Measurements from ENCODE around the gene TREX2.

The TREX2 gene

DNA sequence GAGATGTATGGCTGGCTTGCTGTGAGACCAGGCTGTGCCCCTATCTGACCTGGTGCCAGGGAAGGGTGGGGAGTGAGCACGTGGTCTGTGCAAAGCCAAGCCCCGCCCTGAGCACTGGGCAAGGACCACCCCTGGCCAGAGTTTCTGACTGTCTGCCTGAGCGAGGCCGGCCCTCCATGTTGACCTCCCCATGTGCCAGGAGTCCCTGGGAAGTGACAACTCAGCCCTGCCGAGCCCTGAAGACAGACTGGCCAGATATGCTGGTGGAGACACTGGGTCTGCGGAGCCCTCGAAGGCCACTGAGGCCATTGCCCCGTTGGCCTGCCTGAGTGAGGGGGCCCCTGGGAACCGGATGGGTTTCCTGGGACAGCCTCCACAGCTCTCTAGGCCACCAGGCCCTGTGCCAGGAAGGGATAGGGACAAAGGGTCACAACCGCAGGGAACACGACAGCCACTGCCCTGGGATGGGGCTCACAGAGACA, 41.8 kb upstream of the TREX2 start:
- Histone ChIP-seq H3K27ac (replicated peaks) (no peak overlapping the region), H3K27me3 (ENCODE audit: insufficient read depth, poor library complexity, severe bottlenecking) (no peaks in the 10 kb centered on the region), H3K4me3 (replicated peaks; ENCODE audit: insufficient read depth, low read length) (no peak overlapping the region)
- TF ChIP-seq, protein P1, sequence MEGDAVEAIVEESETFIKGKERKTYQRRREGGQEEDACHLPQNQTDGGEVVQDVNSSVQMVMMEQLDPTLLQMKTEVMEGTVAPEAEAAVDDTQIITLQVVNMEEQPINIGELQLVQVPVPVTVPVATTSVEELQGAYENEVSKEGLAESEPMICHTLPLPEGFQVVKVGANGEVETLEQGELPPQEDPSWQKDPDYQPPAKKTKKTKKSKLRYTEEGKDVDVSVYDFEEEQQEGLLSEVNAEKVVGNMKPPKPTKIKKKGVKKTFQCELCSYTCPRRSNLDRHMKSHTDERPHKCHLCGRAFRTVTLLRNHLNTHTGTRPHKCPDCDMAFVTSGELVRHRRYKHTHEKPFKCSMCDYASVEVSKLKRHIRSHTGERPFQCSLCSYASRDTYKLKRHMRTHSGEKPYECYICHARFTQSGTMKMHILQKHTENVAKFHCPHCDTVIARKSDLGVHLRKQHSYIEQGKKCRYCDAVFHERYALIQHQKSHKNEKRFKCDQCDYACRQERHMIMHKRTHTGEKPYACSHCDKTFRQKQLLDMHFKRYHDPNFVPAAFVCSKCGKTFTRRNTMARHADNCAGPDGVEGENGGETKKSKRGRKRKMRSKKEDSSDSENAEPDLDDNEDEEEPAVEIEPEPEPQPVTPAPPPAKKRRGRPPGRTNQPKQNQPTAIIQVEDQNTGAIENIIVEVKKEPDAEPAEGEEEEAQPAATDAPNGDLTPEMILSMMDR (IDR thresholded peaks at IDR 0.05; ENCODE audit: insufficient read depth, low read length): no peak
- TF ChIP-seq POLR2AphosphoS5 (IDR thresholded peaks at IDR 0.05; ENCODE audit: low read depth): no peak
- TF ChIP-seq, protein P2, sequence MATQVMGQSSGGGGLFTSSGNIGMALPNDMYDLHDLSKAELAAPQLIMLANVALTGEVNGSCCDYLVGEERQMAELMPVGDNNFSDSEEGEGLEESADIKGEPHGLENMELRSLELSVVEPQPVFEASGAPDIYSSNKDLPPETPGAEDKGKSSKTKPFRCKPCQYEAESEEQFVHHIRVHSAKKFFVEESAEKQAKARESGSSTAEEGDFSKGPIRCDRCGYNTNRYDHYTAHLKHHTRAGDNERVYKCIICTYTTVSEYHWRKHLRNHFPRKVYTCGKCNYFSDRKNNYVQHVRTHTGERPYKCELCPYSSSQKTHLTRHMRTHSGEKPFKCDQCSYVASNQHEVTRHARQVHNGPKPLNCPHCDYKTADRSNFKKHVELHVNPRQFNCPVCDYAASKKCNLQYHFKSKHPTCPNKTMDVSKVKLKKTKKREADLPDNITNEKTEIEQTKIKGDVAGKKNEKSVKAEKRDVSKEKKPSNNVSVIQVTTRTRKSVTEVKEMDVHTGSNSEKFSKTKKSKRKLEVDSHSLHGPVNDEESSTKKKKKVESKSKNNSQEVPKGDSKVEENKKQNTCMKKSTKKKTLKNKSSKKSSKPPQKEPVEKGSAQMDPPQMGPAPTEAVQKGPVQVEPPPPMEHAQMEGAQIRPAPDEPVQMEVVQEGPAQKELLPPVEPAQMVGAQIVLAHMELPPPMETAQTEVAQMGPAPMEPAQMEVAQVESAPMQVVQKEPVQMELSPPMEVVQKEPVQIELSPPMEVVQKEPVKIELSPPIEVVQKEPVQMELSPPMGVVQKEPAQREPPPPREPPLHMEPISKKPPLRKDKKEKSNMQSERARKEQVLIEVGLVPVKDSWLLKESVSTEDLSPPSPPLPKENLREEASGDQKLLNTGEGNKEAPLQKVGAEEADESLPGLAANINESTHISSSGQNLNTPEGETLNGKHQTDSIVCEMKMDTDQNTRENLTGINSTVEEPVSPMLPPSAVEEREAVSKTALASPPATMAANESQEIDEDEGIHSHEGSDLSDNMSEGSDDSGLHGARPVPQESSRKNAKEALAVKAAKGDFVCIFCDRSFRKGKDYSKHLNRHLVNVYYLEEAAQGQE (IDR thresholded peaks at IDR 0.05; ENCODE audit: insufficient replicate concordance, low read depth): no peak
- TF ChIP-seq SPI1 (IDR thresholded peaks at IDR 0.05; ENCODE audit: borderline replicate concordance, low read depth): no peak
- TF ChIP-seq GABPA (IDR thresholded peaks at IDR 0.05; ENCODE audit: low read depth): no peak
- DNase-seq (ENCODE audit: low read depth in 1 of 2, low spot score in 1 of 2): no peak

DNA sequence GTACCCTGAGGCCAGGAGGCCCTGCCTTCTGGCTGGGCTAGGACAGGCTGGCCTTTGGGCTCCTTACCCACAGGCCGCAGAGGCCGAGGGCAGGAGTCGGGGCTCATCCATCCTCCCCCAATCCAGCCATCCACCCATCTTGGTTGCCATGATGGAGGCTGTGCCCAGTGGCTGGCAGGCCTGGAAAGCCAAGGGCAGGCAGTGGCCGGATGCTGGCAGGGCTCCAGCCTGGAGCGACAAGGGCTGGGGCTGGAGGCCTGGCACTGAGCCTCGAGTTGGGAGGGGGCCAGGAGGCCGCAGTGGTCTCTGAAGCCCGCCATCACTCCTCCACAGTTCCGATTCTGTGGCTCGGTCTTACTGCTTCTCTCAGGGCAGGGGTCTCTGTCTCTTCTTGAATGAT, 40.3 kb upstream of the TREX2 start:
- TF ChIP-seq, protein P1 (IDR thresholded peaks at IDR 0.05; ENCODE audit: insufficient read depth, low read length): no peak
- TF ChIP-seq POLR2AphosphoS5 (IDR thresholded peaks at IDR 0.05; ENCODE audit: low read depth): no peak
- TF ChIP-seq GABPA (IDR thresholded peaks at IDR 0.05; ENCODE audit: low read depth): no peak
- no peak for TF ChIP-seq SPI1 (IDR thresholded peaks at IDR 0.05; ENCODE audit: borderline replicate concordance, low read depth)
- TF ChIP-seq, protein P2 (IDR thresholded peaks at IDR 0.05; ENCODE audit: insufficient replicate concordance, low read depth): no peak
- no peak for DNase-seq (ENCODE audit: low read depth in 1 of 2, low spot score in 1 of 2)
- H3K27ac ChIP-seq (replicated peaks): no peak overlapping the region
- no peak overlapping the region for H3K4me3 ChIP-seq (replicated peaks; ENCODE audit: insufficient read depth, low read length)
- H3K27me3 ChIP-seq (ENCODE audit: insufficient read depth, poor library complexity, severe bottlenecking): no peaks in the 10 kb centered on the region

DNA sequence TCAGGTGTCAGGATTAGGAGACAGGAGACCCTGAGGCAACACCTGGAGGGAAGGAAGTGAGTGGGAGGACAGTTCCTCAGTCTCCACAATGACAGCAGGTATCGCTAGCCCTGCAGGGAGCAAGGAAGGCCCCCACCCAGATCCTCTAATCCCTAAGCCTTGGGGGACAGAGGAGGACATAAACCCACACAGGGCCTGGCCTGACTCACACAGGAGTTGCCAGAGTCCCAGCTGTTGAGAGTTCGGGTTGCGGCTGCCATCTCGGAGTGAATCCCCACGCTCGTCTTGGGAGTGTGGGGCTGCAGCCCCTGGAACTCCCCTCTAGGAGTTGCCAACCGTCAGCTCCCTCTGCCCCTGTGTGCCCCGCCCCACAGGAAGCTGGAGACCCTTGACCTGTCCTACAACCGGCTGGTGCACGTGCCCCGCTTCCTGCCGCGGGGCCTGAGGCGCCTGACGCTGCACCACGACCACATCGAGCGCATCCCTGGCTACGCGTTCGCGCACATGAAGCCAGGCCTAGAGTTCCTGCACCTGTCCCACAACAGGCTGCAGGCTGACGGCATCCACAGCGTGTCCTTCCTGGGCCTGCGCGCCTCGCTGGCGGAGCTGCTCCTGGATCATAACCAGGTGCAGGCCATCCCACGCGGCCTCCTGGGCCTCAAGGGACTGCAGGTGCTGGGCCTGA, 39.7 kb upstream of the TREX2 start:
- no peak overlapping the region for H3K27ac ChIP-seq (replicated peaks)
- no peak overlapping the region for H3K4me3 ChIP-seq (replicated peaks; ENCODE audit: insufficient read depth, low read length)
- no peak for TF ChIP-seq SPI1 (IDR thresholded peaks at IDR 0.05; ENCODE audit: borderline replicate concordance, low read depth)
- TF ChIP-seq POLR2AphosphoS5 (IDR thresholded peaks at IDR 0.05; ENCODE audit: low read depth): no peak
- TF ChIP-seq GABPA (IDR thresholded peaks at IDR 0.05; ENCODE audit: low read depth): no peak
- H3K27me3 ChIP-seq (ENCODE audit: insufficient read depth, poor library complexity, severe bottlenecking): no peaks in the 10 kb centered on the region
- no peak for DNase-seq (ENCODE audit: low read depth in 1 of 2, low spot score in 1 of 2)

DNA sequence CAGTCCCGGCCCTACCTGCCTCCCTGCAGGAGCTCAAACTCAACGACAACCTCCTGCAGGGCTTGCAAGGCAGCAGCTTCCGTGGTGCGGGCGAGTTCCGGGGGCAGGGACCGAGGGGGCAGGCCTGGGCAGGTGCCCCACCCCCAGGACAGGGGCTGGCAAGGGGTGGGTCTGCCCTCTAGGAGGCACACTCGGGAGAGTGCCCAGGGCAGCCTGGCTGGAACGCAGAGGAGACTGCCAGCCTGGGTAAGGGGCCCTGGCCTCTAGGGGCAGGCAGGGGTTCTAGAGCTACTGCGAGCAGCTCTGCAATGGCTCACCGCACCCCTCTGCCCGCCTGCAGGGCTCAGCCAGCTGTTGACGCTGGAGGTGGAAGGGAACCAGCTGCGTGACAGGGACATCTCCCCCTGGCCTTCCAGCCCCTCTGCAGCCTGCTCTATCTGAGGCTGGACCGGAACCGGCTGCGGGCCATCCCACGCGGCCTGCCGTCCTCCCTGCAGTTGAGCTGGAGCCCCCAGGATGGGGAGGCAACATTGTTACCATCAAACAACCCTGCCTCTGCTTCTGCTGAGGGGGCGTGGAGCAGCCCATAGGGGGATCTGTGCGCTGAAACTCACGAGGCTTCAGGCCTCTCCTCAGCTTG, 36.6 kb upstream of the TREX2 start:
- TF ChIP-seq POLR2AphosphoS5 (IDR thresholded peaks at IDR 0.05; ENCODE audit: low read depth): no peak
- TF ChIP-seq, protein P2 (IDR thresholded peaks at IDR 0.05; ENCODE audit: insufficient replicate concordance, low read depth): no peak
- no peak for TF ChIP-seq GABPA (IDR thresholded peaks at IDR 0.05; ENCODE audit: low read depth)
- no peak for TF ChIP-seq SPI1 (IDR thresholded peaks at IDR 0.05; ENCODE audit: borderline replicate concordance, low read depth)
- TF ChIP-seq, protein P1 (IDR thresholded peaks at IDR 0.05; ENCODE audit: insufficient read depth, low read length): no peak
- DNase-seq (ENCODE audit: low read depth in 1 of 2, low spot score in 1 of 2): no peak
- no peak overlapping the region for H3K4me3 ChIP-seq (replicated peaks; ENCODE audit: insufficient read depth, low read length)
- H3K27ac ChIP-seq (replicated peaks): no peak overlapping the region
- H3K27me3 ChIP-seq (ENCODE audit: insufficient read depth, poor library complexity, severe bottlenecking): no peaks in the 10 kb centered on the region

All from HL-60 (cell line).